HG02610 (cell line): ENCODE data around the gene ETNPPL.

ENCODE experiments used
- ATAC-seq: cut with Tn5 transposase; IDR thresholded peaks from one replicate; pipeline ENCODE4 v1.9.1; 2021; ENCODE audit warnings: mild to moderate bottlenecking, moderate library complexity; ENCODE audit not compliant: unreplicated experiment

The ETNPPL gene

DNA sequence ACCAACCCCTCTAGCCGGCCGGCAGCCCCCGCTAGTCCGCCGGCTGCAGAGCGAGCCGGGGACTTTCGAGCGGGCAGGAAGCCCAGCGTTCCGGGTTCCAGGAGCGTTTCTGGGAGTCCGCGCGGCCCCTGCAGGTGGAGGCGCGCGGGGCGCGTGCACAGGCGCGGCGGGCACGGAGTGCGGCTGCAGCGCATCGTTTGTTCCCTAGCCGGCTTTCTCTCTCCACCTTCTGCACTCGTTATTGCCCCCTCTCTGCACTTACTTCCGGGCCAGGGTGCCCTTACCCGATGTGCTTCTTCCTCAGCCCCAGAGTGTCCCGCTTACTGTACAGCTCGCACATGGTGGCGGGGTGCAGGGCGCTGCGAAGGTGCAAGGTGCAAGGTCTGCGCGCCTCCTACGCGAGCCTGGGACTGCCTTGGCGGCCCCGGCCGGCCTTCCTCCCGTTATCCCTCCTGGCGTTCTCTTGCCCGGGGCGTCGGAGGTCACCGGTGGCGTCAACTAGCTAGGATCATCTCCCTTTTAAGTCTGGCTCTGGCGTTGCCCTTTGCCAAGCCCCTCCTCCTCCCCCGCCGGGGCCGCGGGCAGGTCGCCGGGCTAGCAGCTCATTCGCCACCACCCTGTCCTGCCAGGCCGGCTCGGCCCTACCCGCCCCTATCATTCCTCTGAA is at the start of gene ETNPPL:
TSS of gene ETNPPL (minus strand) at position 495 of the 667 bp plus-strand sequence. CDS start at position 340, 155 bp downstream.
- no peak for ATAC-seq

DNA sequence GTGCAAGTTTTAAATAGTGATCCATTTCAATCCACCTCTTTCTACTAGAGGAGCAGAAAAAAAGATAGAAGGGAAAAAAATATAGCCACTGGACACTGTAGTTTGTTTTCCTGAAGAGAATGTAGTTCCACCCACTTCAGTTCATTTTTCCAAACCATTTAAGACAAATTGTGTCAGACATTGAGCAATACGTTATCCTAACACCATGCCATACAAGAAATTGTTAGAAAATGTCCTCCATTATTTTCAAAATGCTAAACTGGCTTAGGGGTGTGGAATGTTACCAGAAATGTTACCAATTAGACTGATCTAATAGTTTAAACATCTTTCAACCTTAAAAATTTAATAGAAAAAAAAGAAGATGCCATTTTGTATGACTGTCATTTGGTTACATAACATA is 48.6 kb upstream of the ETNPPL start:
- no peak for ATAC-seq

DNA sequence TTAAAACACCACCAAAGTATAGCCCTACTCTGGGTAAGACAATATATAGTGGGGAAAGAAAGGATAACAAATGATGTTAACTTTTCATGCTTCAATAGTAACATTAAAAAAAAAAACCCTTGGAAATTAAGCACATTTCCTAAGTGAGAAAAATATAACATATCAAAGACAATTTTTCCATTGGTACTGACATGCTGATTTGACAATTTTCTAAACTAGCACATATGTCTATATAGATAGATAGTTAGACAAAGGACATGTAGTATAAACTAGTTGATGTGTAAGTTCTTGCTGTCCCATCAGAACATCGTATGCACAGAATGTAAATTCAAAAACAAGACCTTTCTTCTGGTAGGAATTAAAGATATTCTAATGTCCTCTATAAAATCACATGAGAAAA is 47.2 kb upstream of the ETNPPL start:
- no peak for ATAC-seq

DNA sequence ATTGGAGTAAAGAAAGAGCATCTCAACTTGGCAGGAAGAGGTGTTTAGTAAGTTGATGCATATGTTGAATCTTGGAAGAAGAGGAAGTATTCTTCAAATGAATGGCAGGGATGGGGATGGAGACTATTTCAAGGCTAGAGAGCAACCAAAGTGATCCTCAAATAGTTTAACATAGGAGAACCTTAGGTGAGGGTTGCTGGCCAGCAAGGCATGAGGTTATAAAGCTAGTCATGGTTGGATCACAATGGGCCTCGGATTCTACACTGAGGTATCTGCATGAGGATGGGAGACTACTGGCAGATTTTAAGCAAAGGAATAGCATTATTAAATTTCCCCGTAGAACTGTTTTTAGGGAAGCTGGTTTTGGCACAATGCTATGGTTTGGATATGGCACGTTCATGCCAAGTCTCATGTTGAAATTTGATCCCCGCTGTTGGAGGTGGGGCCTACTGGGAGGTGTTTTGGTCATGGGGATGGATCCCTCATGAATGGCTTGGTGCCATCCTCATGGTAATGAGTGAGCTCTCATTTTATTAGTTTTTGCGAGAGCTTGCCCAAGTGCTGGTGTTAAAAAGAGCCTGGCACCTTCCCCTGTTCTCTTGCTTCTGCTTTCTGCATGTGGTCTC is 41.9 kb upstream of the ETNPPL start:
- no peak for ATAC-seq

DNA sequence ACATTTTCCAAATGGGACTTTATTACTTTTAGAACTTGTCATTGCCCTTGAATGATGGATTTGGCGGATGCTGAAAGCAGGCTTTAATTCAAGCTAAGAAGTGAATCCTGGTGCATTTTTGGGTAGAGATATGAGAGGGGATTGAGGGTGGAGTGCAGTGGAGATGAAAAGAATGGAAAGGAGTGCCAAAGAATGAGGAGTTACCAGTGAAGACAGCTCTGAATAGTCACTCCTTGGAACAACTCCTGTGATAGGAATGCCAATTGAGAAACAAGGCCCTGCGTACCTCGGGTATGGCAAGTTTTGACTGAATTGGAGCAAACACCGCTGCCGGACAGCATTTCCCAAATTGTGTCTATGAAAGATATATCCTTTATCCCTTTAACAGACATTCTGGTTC is 36.5 kb upstream of the ETNPPL start:
- ATAC-seq, result no peak

DNA sequence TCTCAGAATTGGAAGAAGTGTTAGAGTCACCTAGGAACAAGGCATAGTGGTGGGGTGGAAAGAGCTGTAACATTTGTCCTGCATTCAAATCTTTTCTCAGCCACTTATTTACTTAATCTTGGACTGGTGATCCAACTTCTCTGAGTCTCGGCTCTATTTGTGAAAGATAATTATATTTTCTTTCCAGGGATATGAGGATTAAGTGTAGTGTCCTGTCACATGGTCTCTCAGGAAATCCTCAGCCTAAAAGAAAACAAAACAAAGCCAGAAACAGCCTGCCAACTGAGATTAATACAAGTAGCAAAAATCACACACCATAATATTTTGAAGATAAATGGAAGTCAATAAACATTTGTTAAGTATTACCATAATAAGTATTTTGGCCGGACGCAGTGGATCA is 33.3 kb upstream of the ETNPPL start:
- ATAC-seq, result no peak

DNA sequence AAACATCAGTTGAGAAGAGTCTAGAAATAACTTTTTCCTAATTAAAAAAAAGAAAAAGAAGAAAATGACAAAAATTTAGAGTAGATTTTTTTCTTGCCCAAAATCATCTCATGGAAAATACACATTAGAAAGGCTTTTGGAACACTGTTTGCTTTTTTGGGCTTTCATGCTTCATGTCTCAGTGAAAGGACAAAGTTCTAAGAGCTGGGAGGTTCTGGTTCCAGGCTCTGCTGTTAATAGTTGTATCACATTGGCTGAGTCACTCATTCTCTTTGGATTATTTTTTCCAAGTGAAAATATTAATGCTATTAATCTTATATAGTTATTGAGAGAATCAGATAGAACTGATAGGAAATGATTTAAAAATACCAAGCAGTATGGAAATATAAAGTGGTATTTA is 32.9 kb upstream of the ETNPPL start:
- no peak for ATAC-seq

DNA sequence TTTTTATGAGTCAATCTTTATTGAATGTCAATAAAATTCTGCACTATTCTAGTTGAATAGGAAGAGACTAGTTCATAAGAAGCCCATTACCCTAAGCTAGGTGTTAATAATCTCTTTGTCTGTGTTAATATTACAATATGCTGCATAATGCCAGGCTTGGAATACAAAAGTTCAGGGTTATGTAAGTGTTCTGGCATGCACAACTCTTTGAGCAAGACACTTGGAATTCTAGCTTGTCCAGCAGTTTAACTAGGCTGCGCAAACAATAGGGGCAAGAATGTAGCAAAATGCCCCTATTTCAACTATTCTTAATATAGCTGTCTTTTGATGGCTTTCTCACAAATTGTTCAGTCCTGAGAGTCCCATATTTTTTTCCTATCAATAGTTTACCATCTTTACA is 31.3 kb upstream of the ETNPPL start:
- no peak for ATAC-seq

DNA sequence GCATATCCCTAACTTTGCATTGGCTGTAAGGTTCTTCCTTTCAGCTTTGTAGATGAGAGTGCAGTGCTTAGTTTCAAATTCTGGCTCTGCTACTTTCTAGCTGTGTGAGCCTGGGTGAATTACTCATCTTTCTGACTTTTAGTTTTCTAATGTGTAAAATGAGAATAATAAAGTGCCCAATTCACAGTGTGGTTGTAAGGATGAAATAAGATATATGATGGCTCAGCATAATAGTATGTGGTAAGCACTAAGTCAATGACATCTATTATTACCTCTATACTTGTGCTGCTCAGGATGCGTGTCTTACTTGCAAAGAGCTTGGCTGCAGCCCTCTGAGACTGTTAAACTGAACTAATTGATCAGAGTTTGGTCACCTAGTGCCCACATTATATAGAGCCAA is 30.6 kb upstream of the ETNPPL start:
- no peak for ATAC-seq

DNA sequence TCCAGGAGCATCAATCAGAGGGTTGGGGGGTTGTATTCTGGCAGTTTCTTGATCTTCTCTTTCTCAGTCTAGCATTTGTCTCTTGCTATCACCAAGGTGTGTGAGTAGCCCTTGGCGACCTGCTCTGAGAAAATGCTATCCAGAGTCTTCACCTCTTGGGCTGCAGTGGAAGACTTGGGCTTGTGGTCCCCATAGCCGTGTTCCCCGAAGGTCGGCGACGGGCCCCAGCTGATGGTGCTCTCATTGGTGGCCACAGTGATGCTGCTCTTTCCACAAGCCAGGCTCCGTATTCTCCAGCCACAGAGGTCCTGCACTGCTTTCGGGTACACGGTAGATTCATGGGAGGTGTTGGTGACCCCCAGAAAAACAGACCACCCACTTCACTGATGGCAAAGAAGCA is 25.9 kb upstream of the ETNPPL start:
- ATAC-seq, result no peak

DNA sequence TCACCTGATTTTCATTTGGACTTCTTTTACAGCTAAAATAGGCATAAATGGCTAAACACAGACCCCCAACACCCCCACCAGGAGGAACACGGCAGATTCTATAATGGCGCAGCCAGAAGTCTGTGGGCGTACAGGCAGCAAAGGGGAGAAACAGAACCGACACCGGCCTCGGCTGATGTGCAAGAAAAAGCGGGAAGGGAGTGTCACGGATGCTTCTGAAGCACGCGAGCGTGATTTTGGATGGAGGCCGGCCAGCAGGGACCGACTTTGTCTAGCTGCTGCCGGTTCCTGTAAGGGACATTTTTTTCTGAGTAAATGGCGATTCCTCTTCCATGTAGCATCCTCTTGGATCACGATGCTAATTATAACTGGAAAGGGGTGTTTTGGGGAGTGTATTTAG is 24.9 kb upstream of the ETNPPL start:
- no peak for ATAC-seq

DNA sequence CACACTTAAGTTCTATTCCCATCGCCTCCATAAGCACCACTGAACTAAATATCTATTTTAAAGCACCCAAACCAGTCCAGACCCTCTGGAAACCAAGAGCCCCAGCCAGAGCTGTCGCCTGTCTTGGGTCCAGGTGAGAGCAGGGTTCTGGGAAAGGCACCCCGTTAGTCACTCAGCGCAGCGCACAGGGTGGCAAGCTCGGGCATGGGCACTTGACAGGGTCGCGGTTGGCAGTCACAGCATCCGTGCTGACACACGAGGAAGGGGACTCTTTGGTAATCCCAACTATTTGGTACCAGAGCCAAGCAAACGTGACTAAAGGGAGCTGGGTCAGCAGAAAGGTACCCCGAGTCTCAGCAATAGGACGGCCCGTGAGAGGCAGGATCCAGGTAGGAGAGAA is 24.3 kb upstream of the ETNPPL start:
- no peak for ATAC-seq

DNA sequence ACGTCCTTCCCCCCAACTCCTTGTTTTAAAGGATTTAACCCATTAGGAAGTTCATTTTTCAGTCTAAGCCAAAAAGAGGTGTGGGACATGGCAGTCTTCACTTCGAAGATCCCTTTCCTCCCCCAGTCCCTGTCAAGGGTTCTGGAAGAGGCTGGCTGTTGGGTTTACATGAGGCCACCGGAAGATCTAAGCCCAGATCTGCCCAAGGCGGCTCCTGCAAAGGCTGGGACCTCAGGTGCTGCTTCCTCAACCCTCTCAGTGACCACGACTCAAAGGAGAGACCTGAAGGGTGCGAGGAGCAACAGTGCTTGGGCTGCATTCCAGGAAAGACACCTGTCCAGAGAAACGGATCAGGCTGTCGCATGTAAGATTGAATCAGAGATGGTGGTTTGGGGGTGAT is 23.5 kb upstream of the ETNPPL start:
- ATAC-seq, result no peak

DNA sequence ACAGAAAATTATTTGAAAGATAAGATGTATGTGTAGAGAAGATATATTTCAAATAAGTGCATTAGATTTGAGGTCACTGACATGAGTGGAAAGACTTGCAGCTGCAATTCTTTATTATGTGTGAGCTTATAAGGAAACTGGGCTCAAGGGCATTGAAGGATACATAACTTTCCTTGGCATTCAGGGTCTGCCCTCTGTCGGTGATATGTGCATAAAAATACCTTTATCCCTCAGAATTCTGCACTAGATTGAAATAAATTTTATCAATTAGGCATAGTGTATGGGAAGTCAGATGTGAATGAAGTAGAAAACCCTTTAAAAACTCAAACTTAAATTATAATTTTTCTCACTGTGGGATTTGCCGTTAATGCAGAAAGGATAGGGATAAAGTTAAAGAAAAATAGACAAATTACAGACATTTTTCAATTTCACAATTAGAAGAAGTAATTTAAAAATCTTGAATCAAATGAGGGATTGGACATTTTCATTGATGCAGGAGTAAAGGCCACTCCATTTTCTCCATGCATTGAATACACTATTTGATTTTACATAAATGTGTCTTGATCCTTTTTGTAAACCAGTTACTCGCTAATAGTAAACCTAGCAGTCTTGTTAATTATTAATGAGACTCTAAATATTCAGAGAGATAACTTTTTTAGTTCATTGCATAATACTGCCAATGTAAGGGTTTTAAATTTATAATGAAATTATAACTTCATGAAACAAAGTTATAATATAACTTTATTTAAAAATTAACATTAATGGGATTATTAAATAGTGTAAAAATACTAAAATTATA is 21.0 kb upstream of the ETNPPL start:
- ATAC-seq, result no peak

DNA sequence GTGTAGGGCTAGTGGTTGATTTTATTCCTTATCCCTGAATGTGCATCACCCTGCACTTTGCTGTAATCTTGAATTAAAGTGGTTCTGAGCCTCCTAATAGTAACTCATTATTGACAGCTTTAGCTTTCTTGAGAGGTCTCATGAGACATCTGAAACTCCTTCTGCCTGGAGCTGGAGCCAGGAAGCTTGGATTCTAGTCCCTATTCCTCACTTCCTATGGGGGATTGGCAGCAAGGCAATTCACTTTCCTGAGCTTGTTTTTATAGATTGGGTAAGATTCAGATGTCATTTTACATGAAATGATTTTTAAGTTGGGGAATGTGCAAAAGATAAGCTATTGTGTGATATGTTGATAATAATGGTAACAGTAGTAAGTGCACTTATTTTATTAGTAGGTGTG is 17.1 kb upstream of the ETNPPL start:
- no peak for ATAC-seq

DNA sequence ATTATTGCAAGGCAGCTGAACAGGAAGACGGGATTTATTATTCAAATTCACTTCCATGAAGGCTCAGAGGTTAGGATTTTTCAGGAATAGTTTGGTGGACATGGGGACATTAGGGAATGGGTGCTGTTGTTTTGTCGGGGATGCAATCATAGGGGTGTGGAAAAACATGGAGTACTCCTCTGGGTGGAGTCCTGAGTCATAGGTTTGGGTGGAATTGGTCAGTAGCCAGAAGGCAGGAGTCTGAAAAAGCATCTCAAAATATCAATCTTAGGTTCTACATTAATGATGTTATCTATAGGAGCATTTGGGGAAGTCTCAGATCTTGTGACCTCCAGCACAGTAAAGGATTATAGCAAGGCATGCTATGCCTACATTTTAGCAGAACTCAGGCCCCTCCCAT is 14.5 kb upstream of the ETNPPL start:
- no peak for ATAC-seq

DNA sequence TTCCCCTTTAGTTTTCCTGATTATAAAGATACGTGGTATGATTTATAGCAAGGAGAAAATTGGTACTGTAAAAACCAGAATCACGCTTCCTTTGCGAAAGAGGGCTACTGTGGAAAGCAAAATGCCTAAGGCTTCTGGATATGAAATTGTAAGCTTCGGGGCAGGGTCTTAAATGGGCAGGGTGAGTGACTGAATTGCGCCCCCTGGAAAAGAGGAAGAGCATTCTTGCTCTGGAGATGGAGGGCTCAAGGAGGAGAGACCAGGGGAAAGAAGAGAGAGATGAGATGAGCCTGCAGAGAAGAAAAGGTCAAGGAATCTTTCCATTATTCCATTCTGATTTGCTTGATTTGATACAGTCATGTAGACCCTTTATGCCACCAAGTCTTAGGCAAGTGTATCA is 13.1 kb upstream of the ETNPPL start:
- no peak for ATAC-seq

DNA sequence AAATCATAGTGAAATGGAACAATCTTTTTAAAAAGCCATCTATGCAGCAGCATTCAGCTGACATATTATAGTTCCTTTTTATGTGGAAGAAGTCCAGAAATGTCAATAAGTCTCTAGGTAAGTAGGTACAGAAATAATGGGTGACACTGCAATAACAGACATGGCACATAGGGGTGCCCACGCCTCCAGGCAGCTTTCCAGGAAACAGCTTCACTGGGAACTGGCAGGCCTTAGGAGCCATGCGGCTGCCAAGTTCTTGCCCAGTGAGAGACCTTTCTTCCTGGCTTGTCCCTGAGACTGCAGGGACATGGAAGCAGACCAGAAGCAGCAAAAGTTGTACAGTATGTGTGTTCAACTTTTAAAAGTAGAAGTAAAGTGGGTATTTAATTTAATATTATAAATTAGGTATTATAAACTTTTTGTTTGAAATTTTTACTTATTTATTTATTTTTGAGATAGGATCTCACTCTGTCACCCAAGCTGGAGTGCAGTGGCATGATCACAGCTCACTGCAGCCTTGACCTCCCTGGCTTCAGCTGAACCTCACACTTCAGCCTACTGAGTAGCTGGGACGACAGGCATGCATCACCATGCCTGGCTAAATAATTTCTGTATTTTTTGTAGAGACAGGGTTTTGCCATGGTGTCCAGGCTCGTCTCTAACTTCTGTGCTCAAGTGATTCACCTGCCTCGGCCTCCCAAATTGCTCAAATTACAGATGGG is 12.1 kb upstream of the ETNPPL start:
- ATAC-seq, result no peak

DNA sequence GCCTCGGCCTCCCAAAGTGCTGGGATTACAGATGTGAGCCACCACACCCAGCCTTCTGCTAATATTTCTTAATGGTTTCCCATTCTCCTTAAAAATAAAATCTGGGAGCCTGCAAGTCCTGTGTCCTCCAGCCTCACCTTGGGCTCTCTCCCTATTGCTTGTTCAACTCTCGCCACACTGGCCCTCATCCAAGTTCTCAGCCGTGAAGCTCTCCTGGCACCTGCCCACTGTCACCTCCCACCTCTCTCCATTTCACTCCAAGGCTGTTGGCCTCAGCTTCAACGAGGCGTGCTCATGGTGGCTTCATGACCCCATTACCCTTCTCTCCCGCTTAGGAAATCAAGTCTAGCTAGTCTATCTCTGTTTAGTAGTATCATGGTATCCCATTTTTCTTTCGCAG is 9.5 kb upstream of the ETNPPL start:
- ATAC-seq, result no peak

DNA sequence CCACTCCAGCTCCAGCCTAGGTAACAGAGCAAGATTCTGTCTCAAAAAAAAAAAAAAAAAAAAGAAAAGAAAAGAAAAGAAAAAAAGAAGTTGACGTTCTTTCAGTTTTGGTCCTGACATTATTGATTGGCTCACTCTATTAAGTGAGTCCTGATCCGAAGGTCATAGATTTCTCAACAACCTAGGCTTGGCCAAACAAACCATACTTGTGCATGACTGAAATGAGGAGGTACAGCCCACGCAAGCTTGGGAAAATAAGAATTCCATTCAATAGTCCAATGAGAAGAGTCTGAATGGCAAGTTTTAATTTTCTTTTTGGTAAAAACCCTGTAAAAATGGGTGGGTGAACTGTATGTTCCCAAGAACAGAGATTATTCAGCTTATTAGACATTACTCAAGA is 3.2 kb upstream of the ETNPPL start:
- no peak for ATAC-seq

DNA sequence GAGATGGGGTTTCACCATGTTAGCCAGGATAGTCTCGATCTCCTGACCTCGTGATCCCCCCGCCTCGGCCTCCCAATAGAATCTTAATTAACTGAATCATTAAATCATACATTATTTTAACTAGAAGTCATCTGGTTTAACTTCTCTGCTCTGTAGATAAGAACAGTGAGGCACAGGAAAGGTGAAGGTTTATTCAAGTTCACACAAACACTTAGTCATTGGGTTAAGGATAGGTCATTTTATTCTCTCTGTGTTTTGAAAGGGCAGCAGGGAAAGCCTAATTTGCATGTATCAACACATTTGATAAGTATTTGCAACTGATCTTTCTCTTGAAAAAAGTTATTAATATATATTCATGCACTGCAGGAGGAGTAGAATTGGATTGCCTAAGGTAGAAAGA is 1.1 kb upstream of the ETNPPL start:
- no peak for ATAC-seq

DNA sequence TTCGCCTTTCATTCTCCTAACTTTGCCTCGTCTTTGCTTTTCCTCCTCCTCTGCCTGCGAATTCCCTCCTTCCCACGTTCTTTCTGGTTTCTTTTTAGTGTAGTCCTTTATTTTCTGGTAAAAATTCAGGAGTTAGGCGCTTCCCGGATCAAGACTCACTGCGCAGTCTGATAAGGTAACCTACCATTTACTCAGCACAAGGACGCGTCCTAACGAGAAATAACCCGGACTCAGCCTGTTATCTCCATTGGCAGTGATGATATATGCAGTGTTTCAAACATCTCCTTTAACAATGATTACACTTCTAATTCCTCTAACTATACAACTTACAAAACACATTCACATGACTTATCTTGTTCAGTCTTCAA is 357 bp upstream of the ETNPPL start:
- no peak for ATAC-seq
